Lung microvascular endothelial cell (primary cell): Measurements from ENCODE around the gene LNX1. TPM values are rescaled to one million over a fixed set of nuclear protein-coding genes. Genes with fewer than 3 reads are reported as not detected.
A peak's percentile ranks its signal among the peaks of the same experiment; 100 is the strongest.

ENCODE experiments used
- DNase-seq, 2 donors: peaks; one replicate each; pipeline versions ENCODE4 v3.0.0 to v3.0.0-alpha.2; 2010; ENCODE audit warnings: low read depth in 2 of 2
- total RNA-seq: library from RNA; depleted of rRNA; stranded (reverse); fragments of >200 nt; gene quantifications from 2 replicates; pipeline ENCODE4 v1.2.1, GENCODE V29; 2014

LNX1 gene
- 3.5 and 10.1 TPM in 2 replicates for total RNA-seq

GRCh38 chr4:53591372-53591892, at the start of gene LNX1:
LNX1 (minus strand) TSS chr4:53591486; CDS start chr4:53574002, 17,484 bp downstream.
- peak in 1 of 2 donors; percentile 38 for DNase-seq

GRCh38 chr4:53640576-53641453, 49.5 kb upstream of the LNX1 start:
- DNase-seq, result no peak

- no peak for DNase-seq
These were observed 47.6 kb upstream of the LNX1 start for GRCh38 chr4:53638919-53639318.

- no peak for DNase-seq
These were observed 46.1 kb upstream of the LNX1 start for GRCh38 chr4:53637348-53637747.

GRCh38 chr4:53635697-53636483, 44.6 kb upstream of the LNX1 start:
- no peak for DNase-seq

DNA sequence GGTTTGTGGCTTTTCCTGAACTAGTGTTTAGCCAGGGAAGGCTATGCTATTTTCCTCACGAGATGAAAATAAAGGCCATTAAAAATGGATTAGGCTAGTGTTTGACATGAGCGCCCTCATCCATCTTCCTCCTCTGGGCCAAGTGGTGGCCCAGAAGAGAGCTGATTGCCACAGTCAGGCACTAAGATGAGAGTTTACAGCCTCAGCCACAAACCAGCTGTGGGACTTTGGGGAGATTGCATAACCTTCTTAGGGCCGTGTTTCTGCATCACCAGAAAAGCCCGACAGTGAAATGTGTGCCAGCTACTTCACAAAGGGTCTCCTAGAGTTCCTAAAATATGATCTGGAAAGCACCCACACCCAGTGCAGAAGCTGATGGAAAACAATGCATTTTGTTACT, 42.3 kb upstream of the LNX1 start:
- no peak for DNase-seq

DNA sequence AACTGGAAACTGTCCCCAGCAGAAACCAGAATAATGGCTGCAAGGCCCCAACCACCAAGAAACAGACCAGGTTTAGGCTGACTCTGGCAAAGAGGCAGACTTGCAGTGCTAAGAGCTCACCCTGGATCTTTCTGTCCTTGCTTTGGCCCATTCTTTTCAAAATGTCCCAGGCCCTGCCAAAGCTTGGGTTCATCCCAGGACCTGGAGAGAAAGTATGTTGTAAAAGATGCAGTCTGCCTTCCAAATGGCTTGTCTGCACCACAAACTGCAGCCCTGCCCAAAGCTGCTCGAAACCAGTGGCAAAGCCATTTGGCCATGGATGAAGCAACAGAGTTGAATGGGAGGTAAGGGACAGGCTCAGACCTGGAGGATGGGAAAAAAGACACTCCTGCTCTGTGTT, 38.0 kb upstream of the LNX1 start:
- DNase-seq, result no peak

DNA sequence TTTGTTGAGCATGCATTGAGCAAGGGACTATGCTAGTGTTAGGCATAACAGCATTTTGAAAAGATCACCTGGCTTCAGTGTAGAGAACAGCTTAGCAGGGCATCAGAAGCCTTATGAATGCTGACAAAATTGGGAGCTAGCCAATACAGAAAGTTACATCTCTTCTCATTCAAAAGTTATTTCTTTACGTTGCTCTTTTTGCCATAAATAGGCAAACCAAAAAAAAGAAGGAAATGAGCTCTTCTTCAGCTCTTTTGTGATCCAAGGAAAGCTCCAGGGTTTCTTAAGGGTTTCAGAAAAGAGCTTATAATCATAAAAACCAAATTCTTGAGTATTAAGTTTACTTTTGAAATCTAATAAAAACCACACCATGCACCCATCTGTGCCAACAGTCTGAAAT, 35.2 kb upstream of the LNX1 start:
- DNase-seq, result no peak

DNA sequence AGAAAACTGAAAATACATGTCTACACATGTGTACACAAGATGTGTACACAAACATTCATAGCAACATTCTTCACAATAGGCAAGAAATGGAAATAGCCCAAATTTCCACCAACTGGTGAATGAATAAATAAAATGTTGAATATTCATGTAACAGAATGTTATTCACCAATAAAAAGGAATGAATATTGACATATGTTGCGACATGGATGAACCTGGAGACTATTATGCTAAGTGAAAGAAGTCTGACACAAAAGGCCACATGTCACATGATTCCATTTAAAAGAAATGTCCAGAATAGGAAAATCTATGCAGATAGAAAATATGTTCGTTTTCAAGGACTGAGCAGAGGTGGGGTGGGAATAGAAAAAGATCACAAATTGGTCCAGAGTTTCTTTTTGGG, 34.6 kb upstream of the LNX1 start:
- DNase-seq, result no peak

DNA sequence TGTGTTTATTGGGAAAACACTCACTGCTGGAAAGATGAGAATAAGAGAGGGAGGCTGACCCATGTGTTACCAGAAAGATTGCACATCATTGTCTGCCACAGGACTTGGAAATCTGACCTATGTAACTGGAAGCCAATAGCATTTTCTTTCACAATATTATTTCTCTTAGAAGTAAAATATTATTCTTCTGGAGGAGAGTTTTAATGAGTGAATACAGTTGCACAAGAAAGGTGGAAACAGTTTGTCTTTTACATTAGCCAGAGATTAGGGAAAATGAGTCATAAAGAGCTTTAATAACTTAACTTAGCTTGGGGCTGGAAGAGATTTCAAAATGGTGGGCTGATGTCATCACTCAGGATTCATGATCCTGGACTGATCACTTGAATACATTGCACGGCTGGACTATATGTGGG, 31.5 kb upstream of the LNX1 start:
- DNase-seq, result no peak

- DNase-seq, result no peak
These were observed 29.7 kb upstream of the LNX1 start for GRCh38 chr4:53620956-53621355.

GRCh38 chr4:53619431-53619830, 28.1 kb upstream of the LNX1 start:
- DNase-seq, result no peak

GRCh38 chr4:53618321-53618720, 27.0 kb upstream of the LNX1 start:
- no peak for DNase-seq

GRCh38 chr4:53617101-53617680, 25.9 kb upstream of the LNX1 start:
- DNase-seq, result no peak

DNA sequence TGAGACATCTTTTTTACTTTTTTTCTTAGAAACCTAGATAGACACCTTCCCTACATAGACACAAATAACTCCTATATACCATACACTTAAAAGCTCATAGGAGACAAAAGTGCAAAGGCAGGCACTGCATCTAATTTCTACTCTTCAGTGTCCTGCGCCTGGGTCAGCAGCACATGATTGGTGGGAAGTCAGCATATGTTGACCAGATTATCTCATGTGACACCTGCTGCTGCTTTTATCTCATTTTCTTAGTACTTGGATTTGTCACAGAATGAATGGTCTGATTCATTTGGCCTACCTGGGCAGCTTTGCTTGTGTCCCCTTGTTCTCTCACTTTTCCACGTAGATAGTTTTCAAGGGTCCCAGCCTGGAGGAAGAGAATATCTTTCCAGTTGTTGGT, 24.9 kb upstream of the LNX1 start:
- DNase-seq, result no peak

DNA sequence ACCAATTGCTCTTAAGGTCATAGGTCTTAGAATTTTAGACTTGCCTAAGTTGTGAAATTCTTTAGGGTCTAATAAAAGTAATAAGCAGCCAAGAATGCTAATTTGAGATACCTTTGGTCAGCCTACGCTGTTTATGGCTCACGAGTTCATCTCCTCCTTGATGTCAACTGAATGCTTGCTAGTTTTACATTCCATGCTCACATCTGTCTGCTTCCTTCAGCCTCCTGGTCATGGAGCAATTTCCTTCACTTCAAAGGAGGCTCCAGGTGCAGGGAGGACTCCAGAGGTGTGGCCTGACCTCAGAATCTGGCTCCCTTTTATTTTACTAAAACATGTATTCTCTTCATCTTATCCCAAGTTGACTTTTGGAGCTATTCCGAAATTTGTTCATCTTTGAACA, 23.3 kb upstream of the LNX1 start:
- DNase-seq, result no peak

GRCh38 chr4:53613428-53613827, 22.1 kb upstream of the LNX1 start:
- no peak for DNase-seq

DNA sequence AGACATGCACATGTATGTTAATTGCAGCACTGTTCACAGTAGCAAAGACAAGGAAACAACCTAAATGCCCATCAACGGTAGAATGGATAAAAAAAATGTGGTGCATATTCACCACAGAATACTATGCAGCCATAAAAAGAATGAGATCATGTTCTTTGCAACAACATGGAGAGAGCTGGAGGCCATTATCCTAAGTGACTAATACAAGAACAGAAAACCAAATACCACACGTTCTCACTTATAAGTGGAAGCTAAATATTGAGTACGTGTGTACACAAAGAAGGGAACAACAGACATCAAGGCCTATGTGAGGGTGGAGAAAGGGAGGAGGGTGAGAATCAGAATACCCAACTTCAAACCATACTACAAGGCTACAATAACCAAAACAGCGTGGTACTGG, 17.4 kb upstream of the LNX1 start:
- no peak for DNase-seq

- no peak for DNase-seq
These were observed 17.0 kb upstream of the LNX1 start for GRCh38 chr4:53608242-53608641.

DNA sequence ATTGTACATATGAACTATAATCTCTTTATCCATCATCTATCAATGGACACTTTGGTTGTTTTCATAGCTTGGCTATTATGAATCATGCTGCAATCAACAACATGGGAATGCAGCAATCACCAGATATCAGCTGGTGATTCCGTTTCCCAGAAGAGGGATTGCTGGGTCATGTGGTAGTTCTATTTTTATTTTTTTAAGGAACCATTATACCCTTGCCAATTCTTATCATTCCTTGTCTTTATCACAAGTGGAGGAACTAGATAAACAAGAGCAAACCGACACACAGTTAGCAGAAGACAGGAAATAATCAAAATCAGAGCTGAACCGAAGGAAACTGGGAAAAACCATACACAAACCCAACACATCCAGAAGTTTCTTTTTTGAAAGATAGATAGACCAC, 14.5 kb upstream of the LNX1 start:
- peak; percentile 26 to 40 for DNase-seq

DNA sequence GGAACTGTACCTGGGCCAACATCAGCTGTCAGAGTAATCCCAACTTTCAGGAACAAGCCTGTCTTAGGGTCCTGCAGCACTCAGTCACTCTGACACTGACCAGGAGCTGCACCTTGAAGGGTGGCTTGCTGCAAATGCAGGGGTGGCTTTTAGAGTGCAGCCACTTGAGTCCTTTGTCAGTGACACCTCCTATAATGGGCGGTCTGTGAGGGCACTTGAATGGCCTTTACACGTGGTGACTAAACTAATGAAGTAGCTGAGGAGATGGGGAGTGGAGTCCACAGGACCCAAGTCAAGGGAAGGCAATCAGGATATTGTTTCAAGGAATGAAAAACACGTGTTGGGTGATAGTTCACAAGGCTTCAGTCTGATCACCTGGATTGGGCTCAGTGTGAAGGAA, 11.1 kb upstream of the LNX1 start:
- no peak for DNase-seq

- DNase-seq, result peak; percentile 29 to 83
These were observed 10.0 kb upstream of the LNX1 start for GRCh38 chr4:53601251-53601764.
